Liver (tissue), 9 donors: ENCODE results near the gene EMD. TPM values are rescaled to one million over a fixed set of nuclear protein-coding genes. Genes with fewer than 3 reads are reported as not detected.

Source experiments
- DNase-seq: peaks from one replicate; pipeline ENCODE4 v3.0.0-alpha.2; 2017; ENCODE audit warnings: low spot score
- H3K27ac ChIP-seq, 2 donors: one replicate each; pipeline ENCODE4 v1.7.0; 2013; ENCODE audit warnings: inconsistent platforms in 2 of 2, low read length in 2 of 2, control low read depth in 1 of 2, low read depth in 1 of 2, mild to moderate bottlenecking in 1 of 2
- H3K27me3 ChIP-seq, 4 donors: one replicate each; pipeline versions ENCODE4 v1.6.1 to v1.7.0; 2013; ENCODE audit warnings: low read length in 3 of 4, inconsistent platforms in 1 of 4, mild to moderate bottlenecking in 1 of 4, moderate library complexity in 1 of 4; ENCODE audit not compliant: control insufficient read depth in 4 of 4, insufficient read depth in 4 of 4
- H3K36me3 ChIP-seq, 4 donors: one replicate each; pipeline versions ENCODE4 v1.6.1 to v1.7.0; 2013; ENCODE audit warnings: low read length in 3 of 4, mild to moderate bottlenecking in 3 of 4, low read depth in 1 of 4, moderate library complexity in 1 of 4; ENCODE audit not compliant: control insufficient read depth in 4 of 4, insufficient read depth in 3 of 4
- H3K4me1 ChIP-seq, 4 donors: one replicate each; pipeline versions ENCODE4 v1.6.1 to v1.7.0; 2013; ENCODE audit warnings: low read length in 3 of 4, mild to moderate bottlenecking in 3 of 4, moderate library complexity in 1 of 4; ENCODE audit not compliant: control insufficient read depth in 4 of 4, insufficient read depth in 4 of 4
- H3K4me3 ChIP-seq, 3 donors: one replicate each; pipeline versions ENCODE4 v1.6.1 to v1.7.0; 2013; ENCODE audit warnings: low read length in 3 of 3, control low read depth in 1 of 3, low read depth in 1 of 3, mild to moderate bottlenecking in 1 of 3
- H3K9ac ChIP-seq, 2 donors: one replicate each; pipeline ENCODE4 v1.7.0; 2013; ENCODE audit warnings: low read length in 2 of 2, mild to moderate bottlenecking in 2 of 2, moderate library complexity in 2 of 2, control low read depth in 1 of 2, low read depth in 1 of 2
- H3K9me3 ChIP-seq, 4 donors: one replicate each; pipeline versions ENCODE4 v1.6.1 to v1.7.0; 2013; ENCODE audit warnings: low read length in 3 of 4; ENCODE audit not compliant: control insufficient read depth in 4 of 4
- FOXA1 ChIP-seq: IDR thresholded peaks from 2 replicates; pipeline ENCODE4 v1.6.1; 2016; ENCODE audit warnings: antibody characterized with exemption
- HNF4A ChIP-seq, 2 donors: conservative IDR thresholded peaks; 2 replicates each; pipeline ENCODE4 v1.6.1; 2016; ENCODE audit warnings: antibody characterized with exemption in 2 of 2, mild to moderate bottlenecking in 2 of 2
- HNF4G ChIP-seq: IDR thresholded peaks from 2 replicates; pipeline ENCODE4 v1.6.1; 2016; ENCODE audit warnings: antibody characterized with exemption
- JUND ChIP-seq, 2 donors: IDR thresholded peaks; 2 replicates each; pipeline ENCODE4 v1.6.1; 2016; ENCODE audit warnings: antibody characterized with exemption in 2 of 2
- NR2F2 ChIP-seq: IDR thresholded peaks from 2 replicates; pipeline ENCODE4 v1.6.1; 2016; ENCODE audit warnings: antibody characterized with exemption
- RXRA ChIP-seq, 2 donors: IDR thresholded peaks; 2 replicates each; pipeline ENCODE4 v1.6.1; 2017 to 2018; ENCODE audit warnings: antibody characterized with exemption in 2 of 2, mild to moderate bottlenecking in 1 of 2
- SP1 ChIP-seq: IDR thresholded peaks from 2 replicates; pipeline ENCODE4 v1.6.1; 2018; ENCODE audit warnings: antibody characterized with exemption, mild to moderate bottlenecking
- YY1 ChIP-seq: IDR thresholded peaks from 2 replicates; pipeline ENCODE4 v1.6.1; 2016; ENCODE audit warnings: antibody characterized with exemption, mild to moderate bottlenecking
- WGBS: extraction: QIAGEN DNeasy Blood & Tissue Kit; methylation state at CpG from one replicate; pipeline ENCODE4 v1.1.7; 2013; 5-methylcytosine and 5-hydroxymethylcytosine counted together
- polyA plus RNA-seq, 2 donors: library from polyadenylated mRNA; stranded (reverse) in 1 of 2; unstranded in 1 of 2; fragments of 200-250 nt in 1 of 2; fragments of >200 nt in 1 of 2; fragmentation: Nextera tagmentation in 1 of 2; extraction: Ambion mirVana in 1 of 2; gene quantifications; one replicate each; pipeline versions ENCODE4 v1.2.1 to v1.2.3, GENCODE V29; 2013 to 2015
- total RNA-seq, 2 donors: library from RNA; depleted of rRNA; stranded (reverse); fragments of >200 nt; gene quantifications; one replicate each; pipeline ENCODE4 v1.2.3, GENCODE V29; 2014
- TF ChIP-seq, protein P1 (sequence below): IDR thresholded peaks from 2 replicates; pipeline ENCODE4 v1.6.1; 2016; ENCODE audit warnings: antibody characterized with exemption
- TF ChIP-seq, protein P2 (sequence below): IDR thresholded peaks from 2 replicates; pipeline ENCODE4 v1.6.1; 2016; ENCODE audit warnings: antibody characterized with exemption
- TF ChIP-seq, protein P3 (sequence below): IDR thresholded peaks from 2 replicates; pipeline ENCODE4 v1.6.1; 2016; ENCODE audit warnings: antibody characterized with exemption, mild to moderate bottlenecking
- TF ChIP-seq, protein P4 (sequence below): fragments of 150-350 bp; IDR thresholded peaks from 2 replicates; pipeline ENCODE4 v1.5.1; 2017; ENCODE audit warnings: improper control_type of control experiment, low read depth, low read length; ENCODE audit not compliant: missing input control
- TF ChIP-seq, protein P5 (sequence below): IDR thresholded peaks from 2 replicates; pipeline ENCODE4 v1.6.1; 2016; ENCODE audit warnings: antibody characterized with exemption
- donor health status: healthy.
- donor health status: healthy.
- donor health status: healthy.
- donor health status: healthy.
- donor health status: healthy.

Gene EMD
- total and polyA plus RNA-seq, 4 donors: 11.6 to 38.0 (median 17.0) TPM

DNA sequence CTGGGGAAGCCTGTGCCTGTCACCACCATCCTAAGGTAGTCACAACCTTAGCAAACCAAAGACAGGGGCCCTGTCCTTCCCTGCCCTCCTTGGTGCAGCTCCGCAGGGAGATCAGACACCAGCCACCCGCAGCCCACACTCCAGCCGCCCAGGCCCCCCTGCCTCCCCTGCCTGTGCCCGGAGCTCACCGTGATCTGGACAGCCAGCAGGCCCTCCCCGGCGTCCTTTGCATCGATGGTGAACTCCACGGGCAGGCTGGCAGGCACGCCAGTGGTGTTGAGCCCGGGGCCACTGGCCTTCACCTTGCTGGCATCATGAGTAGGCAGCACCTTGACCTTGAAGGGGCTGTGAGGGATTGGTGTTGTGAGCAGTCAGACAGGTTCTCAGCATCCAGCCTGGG, 21.1 kb upstream of the EMD start:
- no peak overlapping the region for H3K9ac ChIP-seq
- H3K4me1 ChIP-seq: peaks cover 3 to 19% (median 8%) of the 10 kb centered on the region in 4 donors
- WGBS: 93% methylated on average over 11 of the region's 11 CpGs
- H3K4me3 ChIP-seq: no peak overlapping the region
- H3K27me3 ChIP-seq: no peaks in the 10 kb centered on the region
- DNase-seq: no peak
- TF ChIP-seq NR2F2 (no peak), SP1 (no peak), RXRA (IDR thresholded peaks at IDR 0.05) (no peak), FOXA1 (no peak)
- TF ChIP-seq, protein P1, sequence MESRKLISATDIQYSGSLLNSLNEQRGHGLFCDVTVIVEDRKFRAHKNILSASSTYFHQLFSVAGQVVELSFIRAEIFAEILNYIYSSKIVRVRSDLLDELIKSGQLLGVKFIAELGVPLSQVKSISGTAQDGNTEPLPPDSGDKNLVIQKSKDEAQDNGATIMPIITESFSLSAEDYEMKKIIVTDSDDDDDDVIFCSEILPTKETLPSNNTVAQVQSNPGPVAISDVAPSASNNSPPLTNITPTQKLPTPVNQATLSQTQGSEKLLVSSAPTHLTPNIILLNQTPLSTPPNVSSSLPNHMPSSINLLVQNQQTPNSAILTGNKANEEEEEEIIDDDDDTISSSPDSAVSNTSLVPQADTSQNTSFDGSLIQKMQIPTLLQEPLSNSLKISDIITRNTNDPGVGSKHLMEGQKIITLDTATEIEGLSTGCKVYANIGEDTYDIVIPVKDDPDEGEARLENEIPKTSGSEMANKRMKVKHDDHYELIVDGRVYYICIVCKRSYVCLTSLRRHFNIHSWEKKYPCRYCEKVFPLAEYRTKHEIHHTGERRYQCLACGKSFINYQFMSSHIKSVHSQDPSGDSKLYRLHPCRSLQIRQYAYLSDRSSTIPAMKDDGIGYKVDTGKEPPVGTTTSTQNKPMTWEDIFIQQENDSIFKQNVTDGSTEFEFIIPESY: no peak
- TF ChIP-seq, protein P2, sequence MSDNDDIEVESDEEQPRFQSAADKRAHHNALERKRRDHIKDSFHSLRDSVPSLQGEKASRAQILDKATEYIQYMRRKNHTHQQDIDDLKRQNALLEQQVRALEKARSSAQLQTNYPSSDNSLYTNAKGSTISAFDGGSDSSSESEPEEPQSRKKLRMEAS: no peak
- peaks cover 0 to 7% (median 3%) of the 10 kb centered on the region in 4 donors for H3K36me3 ChIP-seq
- no peaks in the 10 kb centered on the region for H3K9me3 ChIP-seq
- no peak overlapping the region for H3K27ac ChIP-seq

DNA sequence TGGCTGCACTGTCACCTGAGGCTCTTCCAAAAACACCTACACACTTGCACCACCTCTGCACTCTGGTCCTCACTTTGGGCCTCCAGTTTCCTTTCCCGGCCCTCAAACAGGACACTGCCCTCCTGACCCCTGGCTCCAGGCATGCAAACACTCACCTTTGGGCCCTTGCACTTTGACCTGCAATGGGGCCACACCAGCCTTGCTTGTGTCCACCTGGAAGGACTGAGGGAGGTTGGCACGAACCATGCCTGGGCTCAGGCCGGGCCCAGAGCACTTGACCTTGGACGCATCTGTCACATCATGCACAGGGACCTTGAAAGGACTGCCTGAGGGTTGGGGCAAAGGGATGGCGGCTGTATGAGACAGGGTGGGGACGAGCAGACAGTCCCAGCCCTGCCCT, 20.3 kb upstream of the EMD start:
- Histone ChIP-seq H3K4me1 (peaks cover 3 to 19% (median 8%) of the 10 kb centered on the region in 4 donors), H3K27ac (peak overlapping the region; percentile 15 to 18), H3K4me3 (no peak overlapping the region), H3K27me3 (no peaks in the 10 kb centered on the region), H3K9me3 (no peaks in the 10 kb centered on the region), H3K9ac (no peak overlapping the region), H3K36me3 (peaks cover 0 to 4% (median under 1%) of the 10 kb centered on the region in 4 donors)
- no peak for DNase-seq
- 39% methylated on average over 6 of the region's 6 CpGs for WGBS
- TF ChIP-seq, protein P3, sequence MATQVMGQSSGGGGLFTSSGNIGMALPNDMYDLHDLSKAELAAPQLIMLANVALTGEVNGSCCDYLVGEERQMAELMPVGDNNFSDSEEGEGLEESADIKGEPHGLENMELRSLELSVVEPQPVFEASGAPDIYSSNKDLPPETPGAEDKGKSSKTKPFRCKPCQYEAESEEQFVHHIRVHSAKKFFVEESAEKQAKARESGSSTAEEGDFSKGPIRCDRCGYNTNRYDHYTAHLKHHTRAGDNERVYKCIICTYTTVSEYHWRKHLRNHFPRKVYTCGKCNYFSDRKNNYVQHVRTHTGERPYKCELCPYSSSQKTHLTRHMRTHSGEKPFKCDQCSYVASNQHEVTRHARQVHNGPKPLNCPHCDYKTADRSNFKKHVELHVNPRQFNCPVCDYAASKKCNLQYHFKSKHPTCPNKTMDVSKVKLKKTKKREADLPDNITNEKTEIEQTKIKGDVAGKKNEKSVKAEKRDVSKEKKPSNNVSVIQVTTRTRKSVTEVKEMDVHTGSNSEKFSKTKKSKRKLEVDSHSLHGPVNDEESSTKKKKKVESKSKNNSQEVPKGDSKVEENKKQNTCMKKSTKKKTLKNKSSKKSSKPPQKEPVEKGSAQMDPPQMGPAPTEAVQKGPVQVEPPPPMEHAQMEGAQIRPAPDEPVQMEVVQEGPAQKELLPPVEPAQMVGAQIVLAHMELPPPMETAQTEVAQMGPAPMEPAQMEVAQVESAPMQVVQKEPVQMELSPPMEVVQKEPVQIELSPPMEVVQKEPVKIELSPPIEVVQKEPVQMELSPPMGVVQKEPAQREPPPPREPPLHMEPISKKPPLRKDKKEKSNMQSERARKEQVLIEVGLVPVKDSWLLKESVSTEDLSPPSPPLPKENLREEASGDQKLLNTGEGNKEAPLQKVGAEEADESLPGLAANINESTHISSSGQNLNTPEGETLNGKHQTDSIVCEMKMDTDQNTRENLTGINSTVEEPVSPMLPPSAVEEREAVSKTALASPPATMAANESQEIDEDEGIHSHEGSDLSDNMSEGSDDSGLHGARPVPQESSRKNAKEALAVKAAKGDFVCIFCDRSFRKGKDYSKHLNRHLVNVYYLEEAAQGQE: peak; percentile 40
- peak; percentile 88 for TF ChIP-seq HNF4G
- TF ChIP-seq JUND (IDR thresholded peaks at IDR 0.05): peak in 1 of 2 donors; percentile 23
- peak; percentile 96 to 98 for TF ChIP-seq RXRA (IDR thresholded peaks at IDR 0.05)
- TF ChIP-seq, protein P4, sequence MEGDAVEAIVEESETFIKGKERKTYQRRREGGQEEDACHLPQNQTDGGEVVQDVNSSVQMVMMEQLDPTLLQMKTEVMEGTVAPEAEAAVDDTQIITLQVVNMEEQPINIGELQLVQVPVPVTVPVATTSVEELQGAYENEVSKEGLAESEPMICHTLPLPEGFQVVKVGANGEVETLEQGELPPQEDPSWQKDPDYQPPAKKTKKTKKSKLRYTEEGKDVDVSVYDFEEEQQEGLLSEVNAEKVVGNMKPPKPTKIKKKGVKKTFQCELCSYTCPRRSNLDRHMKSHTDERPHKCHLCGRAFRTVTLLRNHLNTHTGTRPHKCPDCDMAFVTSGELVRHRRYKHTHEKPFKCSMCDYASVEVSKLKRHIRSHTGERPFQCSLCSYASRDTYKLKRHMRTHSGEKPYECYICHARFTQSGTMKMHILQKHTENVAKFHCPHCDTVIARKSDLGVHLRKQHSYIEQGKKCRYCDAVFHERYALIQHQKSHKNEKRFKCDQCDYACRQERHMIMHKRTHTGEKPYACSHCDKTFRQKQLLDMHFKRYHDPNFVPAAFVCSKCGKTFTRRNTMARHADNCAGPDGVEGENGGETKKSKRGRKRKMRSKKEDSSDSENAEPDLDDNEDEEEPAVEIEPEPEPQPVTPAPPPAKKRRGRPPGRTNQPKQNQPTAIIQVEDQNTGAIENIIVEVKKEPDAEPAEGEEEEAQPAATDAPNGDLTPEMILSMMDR: no peak
- peak; percentile 93 for TF ChIP-seq NR2F2
- peak; percentile 93 for TF ChIP-seq SP1
- TF ChIP-seq HNF4A (conservative IDR thresholded peaks at IDR 0.05): peak; percentile 97
- TF ChIP-seq, protein P5, sequence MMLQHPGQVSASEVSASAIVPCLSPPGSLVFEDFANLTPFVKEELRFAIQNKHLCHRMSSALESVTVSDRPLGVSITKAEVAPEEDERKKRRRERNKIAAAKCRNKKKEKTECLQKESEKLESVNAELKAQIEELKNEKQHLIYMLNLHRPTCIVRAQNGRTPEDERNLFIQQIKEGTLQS: no peak
- TF ChIP-seq YY1: peak; percentile 58
